Thymus (tissue), 11 donors: ENCODE results near the gene FGF2. TPM values are rescaled to one million over a fixed set of nuclear protein-coding genes. Genes with fewer than 3 reads are reported as not detected.

ENCODE experiments used
- DNase-seq, 9 donors: peaks; one replicate each; pipeline ENCODE4 v3.0.0-alpha.2; 2013; ENCODE audit warnings: low spot score in 9 of 9, low read depth in 6 of 9, missing footprints in 1 of 9
- H3K27ac ChIP-seq, 2 donors: one replicate each; pipeline ENCODE4 v1.5.1; 2013; ENCODE audit warnings: control low read depth in 1 of 2, low read depth in 1 of 2, low read length in 1 of 2, mild to moderate bottlenecking in 1 of 2, moderate library complexity in 1 of 2
- H3K27me3 ChIP-seq, 2 donors: one replicate each; pipeline ENCODE4 v1.5.1; 2013; ENCODE audit warnings: low read length in 1 of 2; ENCODE audit not compliant: control insufficient read depth in 2 of 2, insufficient read depth in 1 of 2
- H3K36me3 ChIP-seq, 2 donors: one replicate each; pipeline ENCODE4 v1.5.1; 2013; ENCODE audit warnings: low read length in 1 of 2, mild to moderate bottlenecking in 1 of 2, moderate library complexity in 1 of 2; ENCODE audit not compliant: control insufficient read depth in 2 of 2, insufficient read depth in 2 of 2
- H3K4me1 ChIP-seq, 2 donors: one replicate each; pipeline ENCODE4 v1.5.1; 2013; ENCODE audit warnings: low read length in 2 of 2; ENCODE audit not compliant: control insufficient read depth in 2 of 2, insufficient read depth in 2 of 2
- H3K4me3 ChIP-seq, 2 donors: one replicate each; pipeline ENCODE4 v1.5.1; 2013; ENCODE audit warnings: low read length in 2 of 2, control low read depth in 1 of 2, mild to moderate bottlenecking in 1 of 2
- H3K9me3 ChIP-seq, 2 donors: one replicate each; pipeline ENCODE4 v1.5.1; 2013; ENCODE audit warnings: low read length in 1 of 2, mild to moderate bottlenecking in 1 of 2; ENCODE audit not compliant: control insufficient read depth in 2 of 2, insufficient read depth in 1 of 2
- WGBS: extraction: QIAGEN DNeasy Blood & Tissue Kit; methylation state at CpG from one replicate; pipeline ENCODE4 v1.1.7; 2013; 5-methylcytosine and 5-hydroxymethylcytosine counted together
- polyA plus RNA-seq: library from polyadenylated mRNA; stranded (reverse); fragments of 200-250 nt; gene quantifications from one replicate; pipeline ENCODE4 v1.2.3, GENCODE V29; 2013
- total RNA-seq: library from RNA; stranded (reverse); fragments of 120-200 nt; gene quantifications from one replicate; pipeline ENCODE4 v1.2.4, GENCODE V29; 2013
- donor health status: healthy.

Gene FGF2
- total and polyA plus RNA-seq, 2 donors, result 2.0 to 3.7 TPM

GRCh38 chr4:122914938-122915337, 88.3 kb downstream of the FGF2 start:
- H3K27ac ChIP-seq, result no peak overlapping the region
- 85% methylated on average over 3 of the region's 3 CpGs for WGBS
- no peaks in the 10 kb centered on the region for H3K4me1 ChIP-seq
- peaks cover 0 to 3% of the 10 kb centered on the region in 2 donors for H3K36me3 ChIP-seq
- DNase-seq, result no peak
- H3K27me3 ChIP-seq, result no peaks in the 10 kb centered on the region
- no peak overlapping the region for H3K4me3 ChIP-seq
- no peaks in the 10 kb centered on the region for H3K9me3 ChIP-seq

- Histone ChIP-seq H3K36me3 (peaks cover 0 to 3% of the 10 kb centered on the region in 2 donors), H3K27ac (no peak overlapping the region)
- 97% methylated on average over 5 of the region's 5 CpGs for WGBS
These were observed 91.1 kb downstream of the FGF2 start for GRCh38 chr4:122917731-122918130.

GRCh38 chr4:122920473-122920872, 93.8 kb downstream of the FGF2 start:
- Histone ChIP-seq H3K36me3 (no peaks in the 10 kb centered on the region), H3K9me3 (peaks cover 0 to 7% of the 10 kb centered on the region in 2 donors), H3K4me1 (peaks cover 3 to 11% of the 10 kb centered on the region in 2 donors), H3K27ac (no peak overlapping the region), H3K4me3 (no peak overlapping the region), H3K27me3 (no peaks in the 10 kb centered on the region)
- no peak for DNase-seq
- 92% methylated on average over 5 of the region's 5 CpGs for WGBS

More at GRCh38 chr4:122917731-122918130, 91.1 kb downstream of the FGF2 start:
- peaks cover 0 to 7% of the 10 kb centered on the region in 2 donors for H3K9me3 ChIP-seq
- DNase-seq, result no peak
- no peak overlapping the region for H3K4me3 ChIP-seq
- no peaks in the 10 kb centered on the region for H3K27me3 ChIP-seq
- peaks cover 3 to 7% of the 10 kb centered on the region in 2 donors for H3K4me1 ChIP-seq

GRCh38 chr4:122921300-122921699, 94.7 kb downstream of the FGF2 start:
- 97% methylated on average over 5 of the region's 5 CpGs for WGBS
- no peak overlapping the region for H3K27ac ChIP-seq
- no peaks in the 10 kb centered on the region for H3K36me3 ChIP-seq
- H3K27me3 ChIP-seq, result no peaks in the 10 kb centered on the region
- peak overlapping the region in 1 of 2 donors; percentile 84 for H3K4me3 ChIP-seq
- H3K9me3 ChIP-seq, result peaks cover 0 to 7% of the 10 kb centered on the region in 2 donors
- DNase-seq, result no peak
- H3K4me1 ChIP-seq, result peaks cover 3 to 11% of the 10 kb centered on the region in 2 donors

GRCh38 chr4:122921971-122922876, 95.6 kb downstream of the FGF2 start, which contains the start of gene NUDT6:
TSS of gene NUDT6 (minus strand) at chr4:122922597. CDS start at chr4:122922572, 25 bp downstream.
- WGBS, result under 1% methylated on average over 63 of the region's 63 CpGs
- Histone ChIP-seq H3K27ac (peak within 1 kb of the TSS; percentile 91), H3K4me1 (peaks cover 3 to 11% of the 10 kb centered on the region in 2 donors), H3K4me3 (peak within 1 kb of the TSS; percentile 70 to 84), H3K27me3 (no peaks in the 10 kb centered on the region), H3K36me3 (no peaks in the 10 kb centered on the region), H3K9me3 (peaks cover 0 to 7% of the 10 kb centered on the region in 2 donors)
- DNase-seq, result peak in 7 of 9 donors; percentile 1 to 52 (median 34)

- WGBS, result under 1% methylated on average over 34 of the region's 34 CpGs
- peak overlapping the region; percentile 91 for H3K27ac ChIP-seq
- peaks cover 3 to 11% of the 10 kb centered on the region in 2 donors for H3K4me1 ChIP-seq
- no peaks in the 10 kb centered on the region for H3K36me3 ChIP-seq
- peaks cover 0 to 7% of the 10 kb centered on the region in 2 donors for H3K9me3 ChIP-seq
- H3K4me3 ChIP-seq, result peak overlapping the region; percentile 70 to 84
- DNase-seq, result peak; percentile 78 to 96 (median 90)
- H3K27me3 ChIP-seq, result no peaks in the 10 kb centered on the region
These were observed 96.4 kb downstream of the FGF2 start for GRCh38 chr4:122922877-122923511.

- no peaks in the 10 kb centered on the region for H3K9me3 ChIP-seq
- WGBS, result 97% methylated on average over 1 of the region's 1 CpG
- DNase-seq, result no peak
- H3K4me3 ChIP-seq, result no peak overlapping the region
- H3K27ac ChIP-seq, result no peak overlapping the region
- H3K36me3 ChIP-seq, result peaks cover 8 to 28% of the 10 kb centered on the region in 2 donors
- H3K27me3 ChIP-seq, result no peaks in the 10 kb centered on the region
- H3K4me1 ChIP-seq, result peaks cover 0 to 3% of the 10 kb centered on the region in 2 donors
These were observed 102.3 kb downstream of the FGF2 start for GRCh38 chr4:122928930-122929329.

GRCh38 chr4:122930862-122931261, 104.2 kb downstream of the FGF2 start:
- Histone ChIP-seq H3K27me3 (no peaks in the 10 kb centered on the region), H3K4me1 (no peaks in the 10 kb centered on the region), H3K27ac (no peak overlapping the region), H3K9me3 (no peaks in the 10 kb centered on the region), H3K36me3 (peaks cover 12 to 45% of the 10 kb centered on the region in 2 donors), H3K4me3 (no peak overlapping the region)
- DNase-seq, result peak in 1 of 9 donors; percentile 18

GRCh38 chr4:122932763-122933162, 106.1 kb downstream of the FGF2 start:
- H3K36me3 ChIP-seq, result peaks cover 15 to 57% of the 10 kb centered on the region in 2 donors
- no peak overlapping the region for H3K4me3 ChIP-seq
- H3K4me1 ChIP-seq, result no peaks in the 10 kb centered on the region
- no peak for DNase-seq
- H3K9me3 ChIP-seq, result no peaks in the 10 kb centered on the region
- H3K27me3 ChIP-seq, result no peaks in the 10 kb centered on the region
- H3K27ac ChIP-seq, result no peak overlapping the region
